Measurements from ENCODE around the gene WDR90.

WDR90 gene

GRCh38 chr16:648781-649589 lies at the start of gene WDR90:
Gene WDR90 (plus strand): TSS chr16:649365. CDS start chr16:649417, 52 bp downstream.
- DNase-seq = peak; percentile 84

GRCh38 chr16:600781-601180 lies 48.4 kb upstream of the WDR90 start:
- no peak for DNase-seq

DNA sequence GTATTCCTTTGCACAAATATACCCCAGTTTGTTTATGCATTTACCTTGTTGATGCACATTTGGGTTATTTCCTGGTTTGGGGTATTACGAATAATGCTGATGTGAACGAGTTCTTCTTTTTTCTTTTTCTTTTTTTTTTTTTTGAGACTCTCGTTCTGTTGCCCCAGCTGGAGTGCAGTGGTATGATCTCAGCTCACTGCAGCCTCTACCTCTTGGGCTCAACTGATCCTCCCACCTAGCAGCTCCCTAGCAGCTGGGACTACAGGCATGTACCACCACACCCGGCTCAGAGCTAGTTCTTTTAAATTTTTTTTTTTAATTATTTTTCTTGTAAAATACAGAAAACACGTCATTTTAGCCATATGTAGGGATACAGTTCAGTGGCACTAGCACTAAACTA lies 45.2 kb upstream of the WDR90 start:
- no peak for DNase-seq

- no peak for DNase-seq
Observed at GRCh38 chr16:606656-607307, 42.4 kb upstream of the WDR90 start.

DNA sequence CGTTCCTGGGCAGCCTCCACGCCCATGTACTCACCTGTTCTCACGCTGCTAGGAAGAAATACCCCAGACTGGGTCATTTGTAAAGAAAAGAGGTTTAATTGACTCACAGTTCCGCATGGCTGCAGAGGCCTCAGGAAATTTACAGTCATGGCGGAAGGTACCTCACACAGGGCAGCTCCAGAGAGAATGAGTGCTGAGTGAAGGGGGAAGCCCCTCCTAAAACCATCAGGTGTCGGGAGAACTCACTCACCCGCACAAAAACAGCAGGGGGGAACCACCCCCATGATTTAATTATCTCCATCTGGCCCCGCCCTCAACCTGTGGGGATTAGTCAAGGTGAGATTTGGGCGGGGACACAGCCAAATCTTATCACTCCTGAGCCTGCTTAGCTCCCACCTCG lies 41.1 kb upstream of the WDR90 start:
- no peak for DNase-seq

- DNase-seq = no peak
Observed at GRCh38 chr16:609316-609715, 39.8 kb upstream of the WDR90 start.

DNA sequence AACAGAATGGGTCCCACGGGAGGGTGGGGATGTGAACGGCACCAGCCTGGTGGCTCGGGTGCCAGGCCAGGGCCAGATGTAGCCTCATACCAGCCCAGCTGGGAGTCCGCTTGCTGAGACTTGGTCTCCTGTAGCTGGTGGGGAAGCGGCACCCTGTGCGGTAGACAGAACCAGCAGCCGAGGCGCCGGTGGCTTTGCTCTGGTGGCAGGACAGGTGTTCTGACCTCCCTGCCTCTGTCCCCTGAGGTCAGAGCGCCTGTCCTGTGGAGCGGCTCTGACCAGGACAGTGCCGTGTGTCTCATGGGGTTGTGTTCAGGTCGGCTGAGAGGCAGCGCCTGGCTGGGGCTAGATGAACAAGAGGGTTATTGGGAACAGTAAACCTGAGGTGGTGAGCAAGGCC lies 39.2 kb upstream of the WDR90 start:
- DNase-seq = no peak

- DNase-seq = no peak
Observed at GRCh38 chr16:610513-611381, 38.4 kb upstream of the WDR90 start.

- DNase-seq = no peak
Observed at GRCh38 chr16:615122-615521, 34.0 kb upstream of the WDR90 start.

DNA sequence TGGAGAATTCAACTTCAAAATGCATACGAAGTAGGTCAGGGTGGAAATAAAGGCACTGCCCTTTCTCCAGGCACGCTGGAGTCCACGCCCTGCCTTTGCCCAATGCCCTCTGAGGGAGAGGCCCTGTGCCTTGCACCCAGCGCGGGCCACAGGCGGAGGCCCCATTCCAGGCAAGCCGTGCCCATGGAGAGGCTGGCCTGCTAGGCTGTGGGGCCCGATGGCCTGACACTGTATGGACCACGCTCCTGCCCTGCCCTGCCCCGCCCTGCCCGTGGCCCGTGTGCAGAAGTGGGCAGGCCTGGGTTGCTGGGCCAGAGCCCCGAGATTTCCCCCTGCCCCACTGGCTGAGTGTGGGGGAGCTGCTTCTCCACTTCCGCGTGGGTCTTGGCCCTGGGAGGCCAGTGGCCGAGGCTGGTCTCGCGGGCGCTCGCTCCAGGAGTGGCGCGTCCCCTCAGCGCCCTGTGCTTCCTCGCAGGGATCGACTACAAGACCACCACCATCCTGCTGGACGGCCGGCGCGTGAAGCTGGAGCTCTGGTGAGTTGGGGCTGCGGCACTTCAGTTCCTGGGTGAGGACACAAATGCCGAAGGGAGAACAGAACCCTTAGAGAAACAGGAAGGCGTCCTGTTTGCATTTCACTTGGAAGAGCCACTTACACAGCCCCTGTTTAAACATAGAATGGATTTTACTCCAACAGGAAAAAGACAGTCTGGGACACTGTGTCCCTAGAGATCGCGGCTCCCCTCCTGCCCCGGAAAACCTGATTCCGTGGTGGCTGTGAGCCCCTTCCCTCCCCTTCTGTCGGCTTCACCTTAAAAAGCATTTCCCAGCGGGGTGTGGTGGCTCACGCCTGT lies 32.2 kb upstream of the WDR90 start:
- DNase-seq = no peak

- DNase-seq = no peak
Observed at GRCh38 chr16:617855-618254, 31.3 kb upstream of the WDR90 start.

GRCh38 chr16:619476-620100 lies 29.6 kb upstream of the WDR90 start:
- no peak for DNase-seq

DNA sequence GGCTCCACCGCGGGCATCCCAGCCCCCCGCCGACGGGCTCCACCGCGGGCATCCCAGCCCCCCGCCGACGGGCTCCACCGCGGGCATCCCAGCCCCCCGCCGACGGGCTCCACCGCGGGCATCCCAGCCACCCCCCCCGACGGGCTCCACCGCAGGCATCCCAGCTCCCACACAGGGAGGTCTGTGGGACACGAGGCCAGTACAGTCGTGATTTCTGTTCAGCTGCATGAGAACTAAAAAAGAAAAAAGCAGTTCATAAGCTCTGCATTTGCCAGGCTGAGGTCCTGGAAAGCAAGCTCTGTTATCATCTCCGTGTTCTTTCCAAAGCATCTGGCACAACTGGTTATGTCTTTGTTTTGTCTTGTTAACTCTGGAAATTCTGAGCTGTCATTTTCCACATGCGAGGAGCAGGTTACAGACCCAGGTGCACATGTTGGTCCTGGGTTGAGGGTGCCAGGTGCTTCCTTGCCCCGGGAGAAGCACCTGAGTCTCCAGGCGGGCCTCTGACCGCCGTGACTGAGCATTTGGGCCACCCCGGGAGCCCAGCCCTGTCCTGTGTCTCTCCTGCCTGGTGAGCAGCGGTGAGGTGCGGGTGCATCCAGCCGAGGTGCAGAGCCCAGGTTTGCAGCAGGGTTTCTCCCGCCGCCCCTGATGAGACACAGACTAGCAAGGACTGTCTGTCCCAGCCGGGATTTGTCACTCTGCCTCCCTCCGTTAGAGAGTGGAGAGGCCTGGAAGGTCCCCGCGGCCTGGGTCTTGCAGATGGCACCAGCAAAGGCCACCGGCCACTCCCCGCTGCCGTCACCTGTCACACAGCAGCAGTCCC lies 28.3 kb upstream of the WDR90 start:
- DNase-seq = no peak

DNA sequence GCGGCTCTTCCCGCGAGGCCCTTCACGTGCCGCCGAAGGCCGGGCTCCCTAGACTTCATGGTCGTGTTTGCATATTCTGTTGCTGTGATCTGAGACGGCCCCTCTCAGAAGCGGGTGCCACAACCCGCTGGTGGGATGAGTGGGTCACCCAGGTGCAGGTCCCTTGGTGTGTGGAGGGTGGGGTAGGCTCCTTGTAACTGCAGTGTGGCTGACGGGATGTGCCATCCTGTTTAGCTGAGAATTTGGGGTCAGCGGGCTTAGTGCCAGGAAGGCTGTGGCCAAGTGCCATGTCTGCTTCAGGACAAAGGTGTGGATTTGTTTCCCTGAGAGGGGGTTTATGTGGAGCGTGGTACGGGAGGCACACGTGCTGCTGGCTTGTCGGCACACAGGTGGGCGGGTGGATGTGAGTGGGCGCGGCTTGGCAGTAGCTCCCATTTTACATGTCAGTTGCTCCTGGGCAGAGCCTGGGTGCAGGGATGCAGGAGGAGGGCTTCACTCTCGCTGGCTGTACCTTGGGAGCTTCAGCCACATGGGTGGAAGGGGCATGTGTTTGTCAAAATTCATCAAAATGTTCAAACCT lies 27.5 kb upstream of the WDR90 start:
- DNase-seq = no peak

- no peak for DNase-seq
Observed at GRCh38 chr16:622920-623280, 26.3 kb upstream of the WDR90 start.

GRCh38 chr16:624526-625070 lies 24.6 kb upstream of the WDR90 start:
- DNase-seq = no peak

- no peak for DNase-seq
Observed at GRCh38 chr16:625117-625976, 23.8 kb upstream of the WDR90 start.

DNA sequence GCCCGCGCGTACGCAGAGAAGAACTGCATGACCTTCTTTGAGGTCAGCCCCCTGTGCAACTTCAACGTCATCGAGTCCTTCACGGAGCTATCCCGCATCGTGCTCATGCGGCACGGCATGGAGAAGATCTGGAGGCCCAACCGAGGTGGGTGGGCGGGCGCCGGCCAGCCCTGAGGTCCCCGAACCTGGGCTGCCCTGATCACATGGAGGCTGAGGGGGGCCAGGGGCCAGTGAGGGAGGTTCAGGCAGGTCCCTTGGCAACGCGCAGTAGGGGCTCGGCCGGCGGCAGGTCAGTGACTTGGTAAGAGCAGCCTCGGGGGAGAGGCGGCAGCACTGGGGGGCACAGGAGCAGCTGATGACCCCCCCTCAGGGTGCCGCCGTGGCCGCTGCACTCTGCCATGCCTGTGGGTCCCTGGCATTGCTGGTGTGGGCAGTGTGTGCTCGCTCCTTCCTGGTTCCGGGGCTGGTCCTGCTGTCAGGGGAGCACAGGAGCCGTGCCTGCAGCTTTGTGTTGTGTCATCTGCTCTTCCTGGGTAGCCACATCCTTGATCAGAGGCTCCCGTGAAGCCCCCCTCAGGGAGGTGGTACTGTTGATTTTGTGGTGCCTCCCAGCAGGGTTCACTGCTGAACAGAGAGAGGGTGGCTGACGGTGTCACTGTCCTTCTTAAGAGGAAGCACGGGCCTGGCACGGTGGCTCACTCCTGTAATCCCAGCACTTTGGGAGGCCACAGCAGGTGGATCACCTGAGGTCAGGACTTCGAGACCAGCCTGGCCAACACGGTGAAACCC lies 23.0 kb upstream of the WDR90 start:
- DNase-seq = no peak
